Keratinocyte (primary cell): ENCODE data around the gene CFAP157. TPM values are rescaled to one million over a fixed set of nuclear protein-coding genes. Genes with fewer than 3 reads are reported as not detected.

Source experiments
- DNase-seq: peaks from one replicate; pipeline ENCODE4 v3.0.0-alpha.2; 2011; ENCODE audit warnings: low read depth, missing footprints, low spot score
- FAIRE-seq: peaks from 2 replicates; lab custom pipeline; 2011; peaks lifted over from hg19 to GRCh38; lab: Jason Lieb, UNC
- H2AFZ ChIP-seq: 2 replicates; pipeline ENCODE4 v1.6.0; 2012; ENCODE audit warnings: low read length, control low read depth, inconsistent platforms; ENCODE audit not compliant: control insufficient read depth
- H3K27ac ChIP-seq: 2 replicates; pipeline ENCODE4 v1.5.1; 2011; ENCODE audit warnings: low read length; ENCODE audit not compliant: control insufficient read depth, insufficient read depth
- H3K27me3 ChIP-seq: 3 replicates; pipeline ENCODE4 v1.6.0; 2011; ENCODE audit warnings: low read length; ENCODE audit not compliant: control insufficient read depth, insufficient read depth; ENCODE audit errors: extremely low read depth
- H3K36me3 ChIP-seq, 2 experiments: 2 replicates in 1 of 2; 3 replicates in 1 of 2; pipeline ENCODE4 v1.5.1; 2011; ENCODE audit warnings: low read length in 2 of 2, mild to moderate bottlenecking in 1 of 2; ENCODE audit not compliant: control insufficient read depth in 2 of 2, insufficient read depth in 2 of 2; ENCODE audit errors: extremely low read depth in 1 of 2
- H3K4me1 ChIP-seq: 3 replicates; pipeline ENCODE4 v1.5.1; 2011; ENCODE audit warnings: low read length; ENCODE audit not compliant: control insufficient read depth, insufficient read depth; ENCODE audit errors: extremely low read depth
- H3K4me2 ChIP-seq: 3 replicates; pipeline ENCODE4 v1.6.0; 2011; ENCODE audit warnings: low read depth, low read length; ENCODE audit not compliant: control insufficient read depth, insufficient read depth; ENCODE audit errors: extremely low read depth
- H3K4me3 ChIP-seq, 3 experiments: fragments of 200-600 bp in 1 of 3; sonication (generic) in 1 of 3; 2 replicates in 2 of 3; 3 replicates in 1 of 3; pipeline ENCODE4 v1.5.1; 2011 to 2016; ENCODE audit warnings: low read length in 3 of 3, mild to moderate bottlenecking in 3 of 3, control low read depth in 2 of 3, inconsistent platforms in 1 of 3, low read depth in 1 of 3, mixed read lengths in 1 of 3, mixed run types in 1 of 3, moderate library complexity in 1 of 3; ENCODE audit not compliant: control insufficient read depth in 2 of 3, insufficient read depth in 2 of 3; ENCODE audit errors: extremely low read depth in 1 of 3
- H3K79me2 ChIP-seq: 2 replicates; pipeline ENCODE4 v1.6.0; 2012; ENCODE audit warnings: low read length; ENCODE audit not compliant: control insufficient read depth, insufficient read depth
- H3K9ac ChIP-seq: 3 replicates; pipeline ENCODE4 v1.6.0; 2011; ENCODE audit warnings: low read length; ENCODE audit not compliant: control insufficient read depth, insufficient read depth; ENCODE audit errors: extremely low read depth
- H3K9me1 ChIP-seq: 3 replicates; pipeline ENCODE4 v1.6.0; 2011; ENCODE audit warnings: low read length; ENCODE audit not compliant: control insufficient read depth, insufficient read depth; ENCODE audit errors: extremely low read depth
- H3K9me3 ChIP-seq: 2 replicates; pipeline ENCODE4 v1.5.1; 2012; ENCODE audit warnings: low read depth, low read length; ENCODE audit not compliant: control insufficient read depth
- H4K20me1 ChIP-seq: 3 replicates; pipeline ENCODE4 v1.6.0; 2011; ENCODE audit warnings: low read length; ENCODE audit not compliant: control insufficient read depth, insufficient read depth; ENCODE audit errors: extremely low read depth
- EZH2 ChIP-seq: IDR thresholded peaks from one replicate; pipeline ENCODE4 v1.6.1; 2012; ENCODE audit warnings: inconsistent platforms, mild to moderate bottlenecking, low read length, moderate library complexity
- dilution Hi-C: fragments of 300-500 bp; cut with MboI; formaldehyde crosslinking; loops from one replicate; pipeline ENCODE4 v1.7.0; 2020; ENCODE audit warnings: low sequenced_read_pairs; ENCODE audit not compliant: extremely low pct_ligation_motif_present
- polyA plus RNA-seq, 5 experiments: library from polyadenylated mRNA; depleted of rRNA in 3 of 5; stranded (reverse) in 3 of 5; stranded (forward) in 1 of 5; unstranded in 1 of 5; fragments of >200 nt; gene quantifications; 1 replicate in 1 of 5; 2 replicates in 3 of 5; 3 replicates in 1 of 5; pipeline versions ENCODE4 v1.2.1 to v1.2.3, GENCODE V29; 2011 to 2012; ENCODE audit warnings: missing spikeins in 2 of 5, low read depth in 1 of 5, low replicate concordance in 1 of 5
- TF ChIP-seq, protein P1 (sequence below), 3 experiments: IDR thresholded peaks in 1 of 3; conservative IDR thresholded peaks in 1 of 3; optimal IDR thresholded peaks in 1 of 3; 2 replicates in 2 of 3; 3 replicates in 1 of 3; pipeline versions ENCODE3 to v1.5.1; 2011; ENCODE audit warnings: low read length in 3 of 3, mild to moderate bottlenecking in 3 of 3, moderate library complexity in 2 of 3, control low read depth in 1 of 3, inconsistent platforms in 1 of 3; ENCODE audit not compliant: insufficient read depth in 2 of 3; ENCODE audit errors: extremely low read depth in 1 of 3

Gene CFAP157
- polyA plus RNA-seq, 1 donor (not counting 4 experiments of a cell fraction or from before 2014, with no cell fraction given): not detected

DNA sequence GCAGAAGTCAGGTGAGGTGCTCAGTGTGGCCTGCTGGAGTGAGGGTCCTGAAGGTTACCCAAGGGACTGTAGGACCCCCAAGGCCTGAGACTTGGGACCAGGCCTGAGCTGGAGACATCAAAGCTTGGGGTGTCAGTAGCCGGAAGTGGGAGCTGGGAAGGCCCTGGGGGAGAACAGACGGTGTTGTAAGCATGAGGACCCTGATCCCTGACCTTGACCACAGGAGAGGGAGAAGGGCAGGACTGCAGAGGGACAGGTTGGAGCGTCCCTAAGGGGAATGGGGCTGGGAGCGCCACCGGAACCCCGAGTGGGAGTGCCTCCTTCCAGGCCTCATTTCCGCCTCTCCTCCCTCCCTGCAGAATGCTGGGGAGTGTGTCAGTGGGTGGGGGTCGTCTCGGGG lies 9.6 kb downstream of the CFAP157 start:
- Histone ChIP-seq H3K36me3 (peaks cover 0 to 4% of the 10 kb centered on the region in 2 experiments), H3K4me2 (peak overlapping the region; percentile 84), H3K27ac (peak overlapping the region; percentile 59), H3K9me1 (no peaks in the 10 kb centered on the region), H3K9me3 (no peaks in the 10 kb centered on the region), H2AFZ (peak overlapping the region; percentile 91), H3K79me2 (peaks cover 9% of the 10 kb centered on the region), H3K4me1 (peaks cover 18% of the 10 kb centered on the region), H3K9ac (peak overlapping the region; percentile 90), H3K27me3 (no peaks in the 10 kb centered on the region), H3K4me3 (peak overlapping the region in 2 of 3 experiments; percentile 72 to 90), H4K20me1 (no peaks in the 10 kb centered on the region)
- no peak for TF ChIP-seq EZH2
- TF ChIP-seq, protein P1, sequence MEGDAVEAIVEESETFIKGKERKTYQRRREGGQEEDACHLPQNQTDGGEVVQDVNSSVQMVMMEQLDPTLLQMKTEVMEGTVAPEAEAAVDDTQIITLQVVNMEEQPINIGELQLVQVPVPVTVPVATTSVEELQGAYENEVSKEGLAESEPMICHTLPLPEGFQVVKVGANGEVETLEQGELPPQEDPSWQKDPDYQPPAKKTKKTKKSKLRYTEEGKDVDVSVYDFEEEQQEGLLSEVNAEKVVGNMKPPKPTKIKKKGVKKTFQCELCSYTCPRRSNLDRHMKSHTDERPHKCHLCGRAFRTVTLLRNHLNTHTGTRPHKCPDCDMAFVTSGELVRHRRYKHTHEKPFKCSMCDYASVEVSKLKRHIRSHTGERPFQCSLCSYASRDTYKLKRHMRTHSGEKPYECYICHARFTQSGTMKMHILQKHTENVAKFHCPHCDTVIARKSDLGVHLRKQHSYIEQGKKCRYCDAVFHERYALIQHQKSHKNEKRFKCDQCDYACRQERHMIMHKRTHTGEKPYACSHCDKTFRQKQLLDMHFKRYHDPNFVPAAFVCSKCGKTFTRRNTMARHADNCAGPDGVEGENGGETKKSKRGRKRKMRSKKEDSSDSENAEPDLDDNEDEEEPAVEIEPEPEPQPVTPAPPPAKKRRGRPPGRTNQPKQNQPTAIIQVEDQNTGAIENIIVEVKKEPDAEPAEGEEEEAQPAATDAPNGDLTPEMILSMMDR (optimal IDR thresholded peaks at IDR 0.05 in 1 of 3, IDR thresholded peaks at IDR 0.05 in 1 of 3, conservative IDR thresholded peaks at IDR 0.05 in 1 of 3; ENCODE audit: extremely low read depth in 1 of 3, insufficient read depth in 2 of 3, low read length in 3 of 3): no peak
- no peak for FAIRE-seq
- DNase-seq: no peak
- dilution Hi-C loops: no loop called here

DNA sequence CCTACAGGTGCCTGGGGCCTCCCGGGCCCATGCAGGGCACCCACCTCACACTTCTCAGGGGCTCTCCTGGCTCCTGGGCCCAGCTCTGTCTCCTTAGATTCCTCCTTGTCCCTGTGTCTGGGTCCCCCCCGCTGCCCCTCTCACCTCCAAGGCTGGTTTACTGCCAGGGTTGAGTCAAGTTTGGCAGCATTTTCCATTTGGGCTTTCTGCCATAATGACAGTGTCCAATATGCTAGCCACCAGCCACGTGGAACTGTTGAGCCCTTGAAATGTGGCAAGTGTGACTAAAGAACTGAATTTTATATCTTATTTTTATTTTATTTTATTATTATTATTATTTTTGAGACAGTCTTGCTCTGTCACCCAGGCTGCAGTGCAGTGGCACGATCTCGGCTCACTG lies 11.0 kb downstream of the CFAP157 start:
- H3K36me3 ChIP-seq: peaks cover 0 to under 1% of the 10 kb centered on the region in 2 experiments
- DNase-seq (no peak), FAIRE-seq (no peak)
- no peak overlapping the region for H2AFZ ChIP-seq
- H3K4me2 ChIP-seq: no peak overlapping the region
- dilution Hi-C loops: no loop called here
- no peaks in the 10 kb centered on the region for H3K9me3 ChIP-seq
- H3K27ac ChIP-seq: no peak overlapping the region
- H3K27me3 ChIP-seq: no peaks in the 10 kb centered on the region
- H3K9ac ChIP-seq: no peak overlapping the region
- no peaks in the 10 kb centered on the region for H3K9me1 ChIP-seq
- H3K4me3 ChIP-seq: no peak overlapping the region
- H4K20me1 ChIP-seq: no peaks in the 10 kb centered on the region
- H3K79me2 ChIP-seq: peaks cover 9% of the 10 kb centered on the region
- H3K4me1 ChIP-seq: peaks cover 18% of the 10 kb centered on the region
- TF ChIP-seq EZH2: no peak
- TF ChIP-seq, protein P1 (optimal IDR thresholded peaks at IDR 0.05 in 1 of 3, IDR thresholded peaks at IDR 0.05 in 1 of 3, conservative IDR thresholded peaks at IDR 0.05 in 1 of 3; ENCODE audit: extremely low read depth in 1 of 3, insufficient read depth in 2 of 3, low read length in 3 of 3): no peak
